Measurements from ENCODE around the gene PTPRT.
A peak's percentile ranks its signal among the peaks of the same experiment; 100 is the strongest.

Gene PTPRT

GRCh38 chr20:43096126-43096930 is 93.4 kb downstream of the PTPRT start:
- Histone ChIP-seq H3K9ac (ENCODE audit: low read depth, low read length) (no peak overlapping the region; the same call in 1 of the 2 replicates), H3K36me3 (ENCODE audit: insufficient read depth, low read depth, low read length) (no peaks in the 10 kb centered on the region), H3K9me3 (ENCODE audit: insufficient read depth, low read depth, low read length) (peaks cover 6% of the 10 kb centered on the region), H3K27me3 (ENCODE audit: insufficient read depth, low read length) (no peaks in the 10 kb centered on the region), H3K4me3 (ENCODE audit: low read length) (no peak overlapping the region; the same call in 1 of the 2 replicates), H3K4me1 (ENCODE audit: insufficient read depth, low read length) (peaks cover 9% of the 10 kb centered on the region; the same call in 1 of the 2 replicates), H3K27ac (ENCODE audit: low read length) (peak overlapping the region; percentile 22)

- no peak overlapping the region for H3K27ac ChIP-seq (ENCODE audit: low read length)
- no peak overlapping the region for H3K4me3 ChIP-seq (ENCODE audit: low read length)
- no peaks in the 10 kb centered on the region for H3K36me3 ChIP-seq (ENCODE audit: insufficient read depth, low read depth, low read length)
- H3K4me1 ChIP-seq (ENCODE audit: insufficient read depth, low read length) = peaks cover 9% of the 10 kb centered on the region; the same call in 1 of the 2 replicates
- no peak overlapping the region for H3K9ac ChIP-seq (ENCODE audit: low read depth, low read length)
- H3K27me3 ChIP-seq (ENCODE audit: insufficient read depth, low read length) = no peaks in the 10 kb centered on the region
- H3K9me3 ChIP-seq (ENCODE audit: insufficient read depth, low read depth, low read length) = peaks cover 6% of the 10 kb centered on the region
Measured at GRCh38 chr20:43095034-43095433, 94.7 kb downstream of the PTPRT start.

- no peak overlapping the region for H3K27ac ChIP-seq (ENCODE audit: low read length)
- no peaks in the 10 kb centered on the region for H3K27me3 ChIP-seq (ENCODE audit: insufficient read depth, low read length)
- no peak overlapping the region for H3K4me3 ChIP-seq (ENCODE audit: low read length)
Measured at GRCh38 chr20:43092386-43093088, 97.2 kb downstream of the PTPRT start.

GRCh38 chr20:43068482-43068881 is 121.2 kb downstream of the PTPRT start:
- H3K27ac ChIP-seq (ENCODE audit: low read length) = no peak overlapping the region
- H3K9me3 ChIP-seq (ENCODE audit: insufficient read depth, low read depth, low read length) = no peaks in the 10 kb centered on the region
- H3K27me3 ChIP-seq (ENCODE audit: insufficient read depth, low read length) = no peaks in the 10 kb centered on the region
- H3K4me3 ChIP-seq (ENCODE audit: low read length) = no peak overlapping the region
- no peaks in the 10 kb centered on the region for H3K36me3 ChIP-seq (ENCODE audit: insufficient read depth, low read depth, low read length)
- no peak overlapping the region for H3K9ac ChIP-seq (ENCODE audit: low read depth, low read length)
- no peaks in the 10 kb centered on the region for H3K4me1 ChIP-seq (ENCODE audit: insufficient read depth, low read length)

More at GRCh38 chr20:43092386-43093088, 97.2 kb downstream of the PTPRT start:
- Histone ChIP-seq H3K9me3 (ENCODE audit: insufficient read depth, low read depth, low read length) (peaks cover 6% of the 10 kb centered on the region), H3K36me3 (ENCODE audit: insufficient read depth, low read depth, low read length) (no peaks in the 10 kb centered on the region), H3K9ac (ENCODE audit: low read depth, low read length) (no peak overlapping the region), H3K4me1 (ENCODE audit: insufficient read depth, low read length) (peaks cover 9% of the 10 kb centered on the region; the same call in 1 of the 2 replicates)

- Histone ChIP-seq H3K4me1 (ENCODE audit: insufficient read depth, low read length) (no peaks in the 10 kb centered on the region), H3K27ac (ENCODE audit: low read length) (no peak overlapping the region)
Measured at GRCh38 chr20:43066125-43066524, 123.6 kb downstream of the PTPRT start.

GRCh38 chr20:43065299-43065698 is 124.4 kb downstream of the PTPRT start:
- Histone ChIP-seq H3K9me3 (ENCODE audit: insufficient read depth, low read depth, low read length) (no peaks in the 10 kb centered on the region), H3K27me3 (ENCODE audit: insufficient read depth, low read length) (no peaks in the 10 kb centered on the region), H3K27ac (ENCODE audit: low read length) (no peak overlapping the region), H3K4me1 (ENCODE audit: insufficient read depth, low read length) (no peaks in the 10 kb centered on the region), H3K36me3 (ENCODE audit: insufficient read depth, low read depth, low read length) (no peaks in the 10 kb centered on the region), H3K9ac (ENCODE audit: low read depth, low read length) (no peak overlapping the region), H3K4me3 (ENCODE audit: low read length) (no peak overlapping the region)

More at GRCh38 chr20:43066125-43066524, 123.6 kb downstream of the PTPRT start:
- no peaks in the 10 kb centered on the region for H3K9me3 ChIP-seq (ENCODE audit: insufficient read depth, low read depth, low read length)
- H3K4me3 ChIP-seq (ENCODE audit: low read length) = no peak overlapping the region
- H3K36me3 ChIP-seq (ENCODE audit: insufficient read depth, low read depth, low read length) = no peaks in the 10 kb centered on the region
- H3K9ac ChIP-seq (ENCODE audit: low read depth, low read length) = no peak overlapping the region
- H3K27me3 ChIP-seq (ENCODE audit: insufficient read depth, low read length) = no peaks in the 10 kb centered on the region

- H3K4me1 ChIP-seq (ENCODE audit: insufficient read depth, low read length) = no peaks in the 10 kb centered on the region
Measured at GRCh38 chr20:43058077-43058476, 131.6 kb downstream of the PTPRT start.

GRCh38 chr20:43057317-43057716 is 132.4 kb downstream of the PTPRT start:
- Histone ChIP-seq H3K4me3 (ENCODE audit: low read length) (no peak overlapping the region), H3K27me3 (ENCODE audit: insufficient read depth, low read length) (no peaks in the 10 kb centered on the region), H3K4me1 (ENCODE audit: insufficient read depth, low read length) (no peaks in the 10 kb centered on the region), H3K27ac (ENCODE audit: low read length) (no peak overlapping the region), H3K9ac (ENCODE audit: low read depth, low read length) (no peak overlapping the region), H3K9me3 (ENCODE audit: insufficient read depth, low read depth, low read length) (no peaks in the 10 kb centered on the region), H3K36me3 (ENCODE audit: insufficient read depth, low read depth, low read length) (no peaks in the 10 kb centered on the region)

More at GRCh38 chr20:43058077-43058476, 131.6 kb downstream of the PTPRT start:
- no peaks in the 10 kb centered on the region for H3K9me3 ChIP-seq (ENCODE audit: insufficient read depth, low read depth, low read length)
- no peak overlapping the region for H3K9ac ChIP-seq (ENCODE audit: low read depth, low read length)
- H3K27ac ChIP-seq (ENCODE audit: low read length) = no peak overlapping the region
- no peaks in the 10 kb centered on the region for H3K36me3 ChIP-seq (ENCODE audit: insufficient read depth, low read depth, low read length)
- no peaks in the 10 kb centered on the region for H3K27me3 ChIP-seq (ENCODE audit: insufficient read depth, low read length)
- no peak overlapping the region for H3K4me3 ChIP-seq (ENCODE audit: low read length)

GRCh38 chr20:43055181-43055884 is 134.4 kb downstream of the PTPRT start:
- H3K9ac ChIP-seq (ENCODE audit: low read depth, low read length) = no peak overlapping the region
- no peaks in the 10 kb centered on the region for H3K36me3 ChIP-seq (ENCODE audit: insufficient read depth, low read depth, low read length)
- H3K27ac ChIP-seq (ENCODE audit: low read length) = no peak overlapping the region
- H3K4me1 ChIP-seq (ENCODE audit: insufficient read depth, low read length) = no peaks in the 10 kb centered on the region
- no peaks in the 10 kb centered on the region for H3K9me3 ChIP-seq (ENCODE audit: insufficient read depth, low read depth, low read length)
- H3K27me3 ChIP-seq (ENCODE audit: insufficient read depth, low read length) = no peaks in the 10 kb centered on the region
- H3K4me3 ChIP-seq (ENCODE audit: low read length) = no peak overlapping the region

GRCh38 chr20:43052532-43052931 is 137.2 kb downstream of the PTPRT start:
- Histone ChIP-seq H3K27me3 (ENCODE audit: insufficient read depth, low read length) (no peaks in the 10 kb centered on the region), H3K9me3 (ENCODE audit: insufficient read depth, low read depth, low read length) (no peaks in the 10 kb centered on the region), H3K9ac (ENCODE audit: low read depth, low read length) (no peak overlapping the region), H3K36me3 (ENCODE audit: insufficient read depth, low read depth, low read length) (no peaks in the 10 kb centered on the region), H3K4me3 (ENCODE audit: low read length) (no peak overlapping the region), H3K4me1 (ENCODE audit: insufficient read depth, low read length) (no peaks in the 10 kb centered on the region; the same call in 1 of the 2 replicates), H3K27ac (ENCODE audit: low read length) (no peak overlapping the region)

GRCh38 chr20:43046966-43047365 is 142.7 kb downstream of the PTPRT start:
- no peak overlapping the region for H3K4me3 ChIP-seq (ENCODE audit: low read length)
- H3K27me3 ChIP-seq (ENCODE audit: insufficient read depth, low read length) = no peaks in the 10 kb centered on the region
- H3K9ac ChIP-seq (ENCODE audit: low read depth, low read length) = no peak overlapping the region
- H3K27ac ChIP-seq (ENCODE audit: low read length) = no peak overlapping the region
- H3K9me3 ChIP-seq (ENCODE audit: insufficient read depth, low read depth, low read length) = no peaks in the 10 kb centered on the region
- H3K4me1 ChIP-seq (ENCODE audit: insufficient read depth, low read length) = no peaks in the 10 kb centered on the region; the same call in 1 of the 2 replicates
- no peaks in the 10 kb centered on the region for H3K36me3 ChIP-seq (ENCODE audit: insufficient read depth, low read depth, low read length)

All from iPS-20b (cell line).